ENCODE data around the gene FMN1. TPM values are rescaled to one million over a fixed set of nuclear protein-coding genes. Genes with fewer than 3 reads are reported as not detected.

Gene FMN1
- polyA plus RNA-seq, 4 donors, result 0.54 to 2.1 (median 0.86) TPM

- peak in 1 of 2 donors; percentile 7 for DNase-seq
- FAIRE-seq, result peak; percentile 61
- no peak overlapping the region for H3K27ac ChIP-seq (ENCODE audit: low read depth in 1 of 3, low read length in 2 of 3)
- H3K27me3 ChIP-seq (ENCODE audit: control insufficient read depth in 3 of 3, insufficient read depth in 3 of 3, low read length in 3 of 3), result peaks cover 0 to 5% (median 0%) of the 10 kb centered on the region in 3 donors
- no peaks in the 10 kb centered on the region for H3K36me3 ChIP-seq (ENCODE audit: control insufficient read depth in 3 of 3, insufficient read depth in 2 of 3, low read depth in 1 of 3, low read length in 3 of 3)
- H3K9me3 ChIP-seq (ENCODE audit: control insufficient read depth in 2 of 2, insufficient read depth in 1 of 2, low read depth in 1 of 2, low read length in 1 of 2), result no peaks in the 10 kb centered on the region
- H3K4me1 ChIP-seq (ENCODE audit: control insufficient read depth in 3 of 3, insufficient read depth in 2 of 3, low read depth in 1 of 3, low read length in 2 of 3), result no peaks in the 10 kb centered on the region
- WGBS, 3 donors, result 74 to 85% (median 76%) methylated on average over 2 of the region's 2 CpGs
- no peak overlapping the region for H3K4me3 ChIP-seq (ENCODE audit: low read depth in 1 of 3, low read length in 3 of 3)
These were observed 350.3 kb downstream of the FMN1 start for GRCh38 chr15:32844118-32844711.

- Histone ChIP-seq H3K4me3 (ENCODE audit: low read depth in 1 of 3, low read length in 3 of 3) (no peak overlapping the region), H3K27ac (ENCODE audit: low read depth in 1 of 3, low read length in 2 of 3) (no peak overlapping the region), H3K4me1 (ENCODE audit: control insufficient read depth in 3 of 3, insufficient read depth in 2 of 3, low read depth in 1 of 3, low read length in 2 of 3) (no peaks in the 10 kb centered on the region), H3K27me3 (ENCODE audit: control insufficient read depth in 3 of 3, insufficient read depth in 3 of 3, low read length in 3 of 3) (peaks cover 0 to 5% (median 0%) of the 10 kb centered on the region in 3 donors), H3K36me3 (ENCODE audit: control insufficient read depth in 3 of 3, insufficient read depth in 2 of 3, low read depth in 1 of 3, low read length in 3 of 3) (no peaks in the 10 kb centered on the region), H3K9me3 (ENCODE audit: control insufficient read depth in 2 of 2, insufficient read depth in 1 of 2, low read depth in 1 of 2, low read length in 1 of 2) (no peaks in the 10 kb centered on the region)
- no peak for DNase-seq
- 71 to 82% (median 81%) methylated on average over 6 of the region's 6 CpGs for WGBS, 3 donors
- no peak for FAIRE-seq
These were observed 351.2 kb downstream of the FMN1 start for GRCh38 chr15:32843219-32843815.

GRCh38 chr15:32842081-32842480 lies 352.4 kb downstream of the FMN1 start:
- Histone ChIP-seq H3K9me3 (ENCODE audit: control insufficient read depth in 2 of 2, insufficient read depth in 1 of 2, low read depth in 1 of 2, low read length in 1 of 2) (no peaks in the 10 kb centered on the region), H3K4me3 (ENCODE audit: low read depth in 1 of 3, low read length in 3 of 3) (no peak overlapping the region), H3K27ac (ENCODE audit: low read depth in 1 of 3, low read length in 2 of 3) (no peak overlapping the region), H3K4me1 (ENCODE audit: control insufficient read depth in 3 of 3, insufficient read depth in 2 of 3, low read depth in 1 of 3, low read length in 2 of 3) (no peaks in the 10 kb centered on the region), H3K27me3 (ENCODE audit: control insufficient read depth in 3 of 3, insufficient read depth in 3 of 3, low read length in 3 of 3) (peaks cover 0 to 5% (median 0%) of the 10 kb centered on the region in 3 donors), H3K36me3 (ENCODE audit: control insufficient read depth in 3 of 3, insufficient read depth in 2 of 3, low read depth in 1 of 3, low read length in 3 of 3) (no peaks in the 10 kb centered on the region)
- DNase-seq (no peak), FAIRE-seq (no peak)
- 76 to 93% (median 88%) methylated on average over 6 of the region's 6 CpGs for WGBS, 3 donors

- H3K4me3 ChIP-seq (ENCODE audit: low read depth in 1 of 3, low read length in 3 of 3), result no peak overlapping the region
- H3K27ac ChIP-seq (ENCODE audit: low read depth in 1 of 3, low read length in 2 of 3), result peak overlapping the region in 1 of 3 donors; percentile 65
- FAIRE-seq (no peak), DNase-seq (no peak)
- peaks cover 0 to 5% (median 0%) of the 10 kb centered on the region in 3 donors for H3K27me3 ChIP-seq (ENCODE audit: control insufficient read depth in 3 of 3, insufficient read depth in 3 of 3, low read length in 3 of 3)
- H3K36me3 ChIP-seq (ENCODE audit: control insufficient read depth in 3 of 3, insufficient read depth in 2 of 3, low read depth in 1 of 3, low read length in 3 of 3), result no peaks in the 10 kb centered on the region
- WGBS, 3 donors, result 47 to 74% (median 67%) methylated on average over 6 of the region's 6 CpGs
- H3K4me1 ChIP-seq (ENCODE audit: control insufficient read depth in 3 of 3, insufficient read depth in 2 of 3, low read depth in 1 of 3, low read length in 2 of 3), result no peaks in the 10 kb centered on the region
- H3K9me3 ChIP-seq (ENCODE audit: control insufficient read depth in 2 of 2, insufficient read depth in 1 of 2, low read depth in 1 of 2, low read length in 1 of 2), result no peaks in the 10 kb centered on the region
These were observed 353.8 kb downstream of the FMN1 start for GRCh38 chr15:32840507-32841245.

- peak in 1 of 2 donors; percentile 3 for DNase-seq
- 62 to 91% (median 72%) methylated on average over 8 of the region's 8 CpGs for WGBS, 3 donors
These were observed 355.7 kb downstream of the FMN1 start for GRCh38 chr15:32838820-32839219.

GRCh38 chr15:32838338-32838737 lies 356.2 kb downstream of the FMN1 start:
- H3K36me3 ChIP-seq (ENCODE audit: control insufficient read depth in 3 of 3, insufficient read depth in 2 of 3, low read depth in 1 of 3, low read length in 3 of 3), result no peaks in the 10 kb centered on the region
- DNase-seq (no peak), FAIRE-seq (no peak)
- H3K4me1 ChIP-seq (ENCODE audit: control insufficient read depth in 3 of 3, insufficient read depth in 2 of 3, low read depth in 1 of 3, low read length in 2 of 3), result no peaks in the 10 kb centered on the region
- H3K27ac ChIP-seq (ENCODE audit: low read depth in 1 of 3, low read length in 2 of 3), result peak overlapping the region in 1 of 3 donors; percentile 3
- no peaks in the 10 kb centered on the region for H3K9me3 ChIP-seq (ENCODE audit: control insufficient read depth in 2 of 2, insufficient read depth in 1 of 2, low read depth in 1 of 2, low read length in 1 of 2)
- 76 to 84% (median 80%) methylated on average over 7 of the region's 7 CpGs for WGBS, 3 donors
- H3K27me3 ChIP-seq (ENCODE audit: control insufficient read depth in 3 of 3, insufficient read depth in 3 of 3, low read length in 3 of 3), result peaks cover 0 to 5% (median 0%) of the 10 kb centered on the region in 3 donors
- H3K4me3 ChIP-seq (ENCODE audit: low read depth in 1 of 3, low read length in 3 of 3), result no peak overlapping the region

More at GRCh38 chr15:32838820-32839219, 355.7 kb downstream of the FMN1 start:
- Histone ChIP-seq H3K9me3 (ENCODE audit: control insufficient read depth in 2 of 2, insufficient read depth in 1 of 2, low read depth in 1 of 2, low read length in 1 of 2) (no peaks in the 10 kb centered on the region), H3K36me3 (ENCODE audit: control insufficient read depth in 3 of 3, insufficient read depth in 2 of 3, low read depth in 1 of 3, low read length in 3 of 3) (no peaks in the 10 kb centered on the region), H3K27me3 (ENCODE audit: control insufficient read depth in 3 of 3, insufficient read depth in 3 of 3, low read length in 3 of 3) (peaks cover 0 to 5% (median 0%) of the 10 kb centered on the region in 3 donors), H3K4me1 (ENCODE audit: control insufficient read depth in 3 of 3, insufficient read depth in 2 of 3, low read depth in 1 of 3, low read length in 2 of 3) (no peaks in the 10 kb centered on the region), H3K4me3 (ENCODE audit: low read depth in 1 of 3, low read length in 3 of 3) (no peak overlapping the region), H3K27ac (ENCODE audit: low read depth in 1 of 3, low read length in 2 of 3) (peak overlapping the region in 1 of 3 donors; percentile 13)
- no peak for FAIRE-seq

GRCh38 chr15:32837935-32838334 lies 356.6 kb downstream of the FMN1 start:
- Histone ChIP-seq H3K36me3 (ENCODE audit: control insufficient read depth in 3 of 3, insufficient read depth in 2 of 3, low read depth in 1 of 3, low read length in 3 of 3) (no peaks in the 10 kb centered on the region), H3K9me3 (ENCODE audit: control insufficient read depth in 2 of 2, insufficient read depth in 1 of 2, low read depth in 1 of 2, low read length in 1 of 2) (no peaks in the 10 kb centered on the region), H3K4me1 (ENCODE audit: control insufficient read depth in 3 of 3, insufficient read depth in 2 of 3, low read depth in 1 of 3, low read length in 2 of 3) (no peaks in the 10 kb centered on the region), H3K27ac (ENCODE audit: low read depth in 1 of 3, low read length in 2 of 3) (no peak overlapping the region), H3K27me3 (ENCODE audit: control insufficient read depth in 3 of 3, insufficient read depth in 3 of 3, low read length in 3 of 3) (peaks cover 0 to 5% (median 0%) of the 10 kb centered on the region in 3 donors), H3K4me3 (ENCODE audit: low read depth in 1 of 3, low read length in 3 of 3) (no peak overlapping the region)
- 85 to 91% (median 90%) methylated on average over 8 of the region's 8 CpGs for WGBS, 3 donors
- FAIRE-seq, result no peak
- DNase-seq, result no peak

- no peak overlapping the region for H3K4me3 ChIP-seq (ENCODE audit: low read depth in 1 of 3, low read length in 3 of 3)
- DNase-seq, result no peak
- no peaks in the 10 kb centered on the region for H3K4me1 ChIP-seq (ENCODE audit: control insufficient read depth in 3 of 3, insufficient read depth in 2 of 3, low read depth in 1 of 3, low read length in 2 of 3)
- FAIRE-seq, result no peak
- H3K9me3 ChIP-seq (ENCODE audit: control insufficient read depth in 2 of 2, insufficient read depth in 1 of 2, low read depth in 1 of 2, low read length in 1 of 2), result no peaks in the 10 kb centered on the region
- no peak overlapping the region for H3K27ac ChIP-seq (ENCODE audit: low read depth in 1 of 3, low read length in 2 of 3)
- no peaks in the 10 kb centered on the region for H3K36me3 ChIP-seq (ENCODE audit: control insufficient read depth in 3 of 3, insufficient read depth in 2 of 3, low read depth in 1 of 3, low read length in 3 of 3)
- no peaks in the 10 kb centered on the region for H3K27me3 ChIP-seq (ENCODE audit: control insufficient read depth in 3 of 3, insufficient read depth in 3 of 3, low read length in 3 of 3)
- WGBS, 3 donors, result 42 to 69% (median 55%) methylated on average over 1 of the region's 1 CpG
These were observed 360.4 kb downstream of the FMN1 start for GRCh38 chr15:32834156-32834555.
